ENCODE results near the gene GPR137. TPM values are rescaled to one million over a fixed set of nuclear protein-coding genes. Genes with fewer than 3 reads are reported as not detected.

The GPR137 gene, protein sequence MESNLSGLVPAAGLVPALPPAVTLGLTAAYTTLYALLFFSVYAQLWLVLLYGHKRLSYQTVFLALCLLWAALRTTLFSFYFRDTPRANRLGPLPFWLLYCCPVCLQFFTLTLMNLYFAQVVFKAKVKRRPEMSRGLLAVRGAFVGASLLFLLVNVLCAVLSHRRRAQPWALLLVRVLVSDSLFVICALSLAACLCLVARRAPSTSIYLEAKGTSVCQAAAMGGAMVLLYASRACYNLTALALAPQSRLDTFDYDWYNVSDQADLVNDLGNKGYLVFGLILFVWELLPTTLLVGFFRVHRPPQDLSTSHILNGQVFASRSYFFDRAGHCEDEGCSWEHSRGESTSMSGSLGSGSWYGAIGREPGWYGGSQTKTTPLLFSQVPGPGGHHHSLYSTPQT
- total RNA-seq = 10.6 and 11.1 TPM in 2 replicates

DNA sequence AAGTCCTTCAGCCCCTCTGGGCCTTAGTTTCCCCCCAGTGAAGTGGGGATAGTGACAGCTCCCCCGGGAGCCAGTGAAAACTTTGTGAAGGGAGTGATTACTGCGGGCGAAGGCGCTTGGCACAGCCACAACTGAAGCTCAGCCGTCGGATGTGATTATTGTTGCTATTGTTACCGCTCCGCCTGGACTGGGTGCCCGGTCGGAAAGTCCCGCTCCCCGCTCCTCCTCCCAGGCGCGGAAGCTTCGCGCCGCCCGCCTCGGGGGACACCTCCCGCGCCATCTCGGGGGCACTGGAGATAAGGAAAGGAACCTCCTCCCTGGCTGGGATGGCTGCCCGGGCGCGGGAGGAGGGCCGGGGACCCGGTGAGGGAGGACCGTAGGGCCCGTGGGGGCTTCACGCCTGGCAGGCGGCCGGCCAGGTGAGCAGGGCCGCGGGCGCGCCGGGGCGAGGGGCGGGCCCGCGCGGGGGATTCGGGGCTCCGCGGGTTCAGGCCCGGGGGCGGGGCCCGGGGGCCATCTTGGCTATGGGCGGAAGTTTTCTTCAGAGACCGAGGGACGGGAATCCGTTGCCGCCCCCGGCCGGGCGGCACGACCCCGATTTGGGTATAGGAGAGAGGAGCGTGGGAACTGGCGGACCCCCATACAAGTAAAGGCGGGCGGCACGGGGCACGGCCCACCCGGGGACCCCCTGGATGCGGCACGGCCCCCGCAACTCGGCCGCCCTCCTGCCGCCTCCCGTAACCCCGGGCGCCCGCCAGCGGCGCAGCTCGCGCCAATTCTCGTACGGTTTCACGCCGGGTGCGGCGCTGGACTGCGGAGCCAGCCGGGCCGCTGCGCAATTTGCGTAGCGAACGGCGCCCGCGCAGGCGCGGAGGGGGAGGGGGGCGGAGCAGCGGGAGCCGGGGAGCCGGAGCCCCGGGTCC lies at the start of gene GPR137:
TSS of gene GPR137 (plus strand) at position 887 of the 923 bp plus-strand sequence. CDS start 677 bp downstream, outside the sequence.

DNA sequence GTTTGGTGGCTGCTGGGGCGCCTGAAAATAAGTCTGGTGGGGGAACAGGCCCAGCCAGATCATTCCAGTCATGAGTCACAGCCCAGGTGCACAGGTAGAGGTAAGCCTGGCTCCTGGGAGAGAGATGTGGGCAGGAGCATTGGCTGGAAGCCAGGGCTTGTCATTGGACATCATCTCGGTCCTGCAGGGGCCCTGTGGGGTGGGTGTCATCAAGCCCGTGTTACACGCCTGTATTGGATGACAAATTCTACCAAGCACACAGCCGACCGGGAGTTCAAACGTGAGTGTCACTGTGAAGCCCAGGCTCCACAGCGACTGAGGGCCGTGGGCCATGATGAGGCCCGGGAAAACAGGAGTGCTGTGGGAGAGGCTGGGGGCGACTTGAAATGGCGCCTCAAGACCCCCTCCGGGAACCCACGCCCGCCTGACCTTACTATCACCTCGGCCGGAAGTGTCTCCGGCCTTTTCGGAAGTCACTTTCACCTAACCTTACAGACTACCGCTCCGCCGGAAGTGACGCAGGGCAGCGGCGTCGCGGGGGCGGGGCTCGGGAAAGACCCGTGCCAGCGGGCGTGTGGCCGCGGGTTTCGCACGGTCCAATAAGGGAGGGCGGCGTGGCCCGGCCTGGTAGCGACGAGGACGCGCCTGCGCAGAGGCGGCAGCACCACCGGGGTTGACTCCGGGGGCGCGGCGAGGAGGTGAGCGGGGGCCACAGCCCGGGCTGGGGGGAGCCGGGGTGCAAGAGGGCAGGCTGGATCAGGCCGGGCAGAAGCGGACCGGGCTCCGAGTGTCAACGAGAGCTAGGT lies 45.0 kb upstream of the GPR137 start, which contains the start of gene FKBP2:
TSS of gene FKBP2 (plus strand) at position 661 of the 806 bp plus-strand sequence. CDS start 1,293 bp downstream, outside the sequence.

DNA sequence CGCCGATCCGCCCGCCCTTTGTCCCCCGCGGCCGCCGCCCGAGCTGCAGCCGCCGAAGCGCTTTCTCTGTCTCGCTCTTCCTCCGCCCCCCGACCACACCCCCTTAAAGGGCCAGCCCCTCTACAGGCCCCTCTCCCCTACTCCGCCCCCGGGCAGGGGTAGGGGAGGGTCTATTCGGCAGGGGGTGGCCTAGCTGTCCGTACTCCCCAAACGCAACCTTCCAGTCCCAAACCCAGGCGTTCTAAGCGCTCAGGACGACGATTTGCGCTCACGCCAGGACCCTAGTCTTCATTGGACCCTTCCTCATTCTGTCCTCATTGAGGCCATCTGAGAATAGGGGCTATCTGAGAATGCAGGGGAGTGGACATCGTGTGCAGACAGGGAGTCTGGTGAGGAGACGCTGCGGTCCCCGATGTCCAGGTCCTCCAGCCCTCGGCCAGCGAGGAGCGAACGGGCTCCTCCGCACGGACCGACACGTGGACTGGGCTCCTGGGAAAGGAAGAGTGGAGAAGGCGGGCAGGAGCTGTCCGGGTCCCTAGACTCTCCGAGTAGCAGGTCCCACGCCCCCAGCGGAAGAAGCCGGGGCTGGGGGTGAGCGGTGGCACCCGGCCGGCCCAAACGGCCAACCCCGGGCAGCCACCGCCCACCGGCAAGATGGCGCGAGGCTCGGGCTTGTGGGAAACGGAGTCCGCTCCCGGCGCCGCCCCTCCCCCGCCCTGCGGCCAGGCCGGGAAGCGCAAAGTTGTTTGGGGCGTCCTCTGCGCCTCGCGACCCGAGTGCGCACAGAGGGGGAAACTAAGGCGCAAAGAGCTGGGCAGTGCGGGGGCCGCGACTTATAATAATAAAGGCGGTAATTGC lies 38.5 kb upstream of the GPR137 start, which contains the start of gene PPP1R14B:
TSS of gene PPP1R14B (minus strand) at position 73 of the 858 bp plus-strand sequence. CDS start 270 bp downstream, outside the sequence.

DNA sequence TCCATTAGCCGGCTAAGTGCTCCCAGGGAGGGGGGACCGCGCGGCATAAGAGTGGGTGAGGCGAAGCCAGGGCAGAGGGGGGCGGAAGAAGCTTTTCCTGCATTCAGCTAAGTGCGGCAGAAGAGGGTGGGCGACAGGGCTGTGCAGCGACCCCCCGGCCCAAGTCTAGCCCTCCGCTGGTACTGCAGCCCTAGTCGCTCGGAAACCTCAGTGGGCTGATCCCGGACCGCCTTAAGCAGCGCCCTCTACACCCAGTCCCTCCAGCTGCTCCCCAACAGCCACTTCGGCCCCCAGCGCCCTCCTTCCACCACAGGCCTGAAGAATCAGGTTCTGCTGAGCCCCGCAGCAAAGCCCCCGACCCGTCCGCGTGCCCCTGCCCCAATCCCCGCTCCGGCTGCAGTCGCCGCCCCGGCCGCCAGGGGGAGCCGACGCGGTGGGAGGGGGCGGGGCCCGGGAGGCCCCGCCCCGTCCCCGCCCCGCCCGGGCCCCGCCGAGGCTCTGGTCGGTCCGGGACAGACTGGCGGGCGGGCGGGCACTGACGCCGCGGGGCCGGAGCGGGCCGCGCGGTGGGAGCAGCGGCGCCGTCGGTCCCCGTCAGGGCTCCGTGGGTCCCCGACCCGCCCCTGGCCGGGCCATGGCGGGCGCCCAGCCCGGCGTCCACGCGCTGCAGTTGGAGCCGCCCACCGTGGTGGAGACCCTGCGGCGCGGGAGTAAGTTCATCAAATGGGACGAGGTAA lies 34.5 kb upstream of the GPR137 start, which contains the start of gene PLCB3:
TSS of gene PLCB3 (plus strand) at position 515 of the 737 bp plus-strand sequence. CDS start at position 635, 120 bp downstream.

DNA sequence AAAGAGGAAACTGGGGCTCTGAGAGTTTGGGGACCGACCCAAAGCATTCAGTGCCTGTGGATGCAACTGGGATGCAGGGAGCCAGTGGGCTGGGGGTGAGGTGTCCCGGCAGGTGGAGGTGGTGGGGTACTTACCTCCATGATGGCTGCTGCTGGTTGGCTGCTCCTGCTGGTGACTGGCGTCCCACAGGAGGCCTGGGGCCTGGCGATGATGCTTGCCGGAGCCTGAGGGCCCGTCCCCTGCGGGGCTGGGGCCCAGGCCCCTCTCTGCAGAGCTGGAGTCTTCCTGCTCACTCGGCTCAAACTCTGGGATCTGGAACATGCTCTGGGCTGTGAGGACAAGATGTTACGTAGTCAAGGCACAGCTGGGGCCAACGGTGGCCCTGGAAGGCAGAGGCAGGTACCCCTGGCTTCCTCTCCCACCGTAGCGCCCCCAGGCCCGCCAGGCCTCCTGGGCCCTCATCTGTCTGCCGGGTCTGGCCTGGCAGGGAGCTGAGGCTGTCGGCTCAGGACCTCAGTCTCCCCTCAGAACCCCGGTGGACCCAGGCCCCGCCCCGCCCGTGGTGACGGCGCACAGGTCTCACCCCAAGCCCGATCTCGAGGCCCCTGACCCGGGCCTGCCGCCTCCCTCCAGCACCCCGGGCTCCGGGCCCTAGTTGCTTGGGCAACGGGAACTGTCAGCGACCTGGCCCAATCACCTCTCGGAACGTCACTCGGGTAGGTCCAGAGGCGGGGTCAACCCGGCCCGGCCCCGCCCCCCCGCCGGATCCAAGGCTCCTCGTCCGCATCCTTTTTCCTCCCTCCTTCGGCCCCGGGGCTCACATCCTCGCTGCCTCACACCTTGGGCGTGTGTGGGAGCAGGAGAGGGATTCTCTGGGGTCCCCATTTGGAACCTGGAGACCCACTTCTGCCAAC lies 1.3 kb upstream of the GPR137 start, which contains the start of gene BAD:
TSS of gene BAD (minus strand) at position 618 of the 914 bp plus-strand sequence. CDS start at position 321, 297 bp downstream.

DNA sequence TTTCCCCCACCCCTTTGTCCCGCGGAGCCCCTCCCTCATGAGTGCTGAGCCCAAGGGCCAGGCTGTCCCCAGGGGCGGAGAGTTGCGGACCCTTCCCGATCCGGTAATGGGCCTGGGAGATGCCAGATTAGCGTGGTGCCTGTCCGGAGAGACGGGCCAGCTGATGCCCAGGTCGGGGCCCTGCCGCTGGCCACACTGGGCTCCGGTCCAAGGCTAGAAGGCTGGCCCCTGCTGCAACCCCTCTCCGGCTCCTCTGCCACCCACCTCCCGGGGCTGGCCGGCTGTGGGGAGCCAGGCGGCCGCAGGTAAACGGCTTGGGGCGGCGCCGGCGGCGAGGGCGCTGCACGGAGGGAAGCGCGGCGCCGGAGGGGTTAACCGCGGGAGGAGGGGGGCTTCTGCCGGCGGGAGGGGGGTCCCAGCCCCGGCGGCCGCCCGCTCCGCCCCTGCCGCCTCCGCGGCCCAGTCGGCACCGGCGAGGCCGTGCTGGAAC lies 5.7 kb downstream of the GPR137 start, which contains the start of gene KCNK4:
TSS of gene KCNK4 (plus strand) at position 41 of the 490 bp plus-strand sequence. CDS start 1,717 bp downstream, outside the sequence.

DNA sequence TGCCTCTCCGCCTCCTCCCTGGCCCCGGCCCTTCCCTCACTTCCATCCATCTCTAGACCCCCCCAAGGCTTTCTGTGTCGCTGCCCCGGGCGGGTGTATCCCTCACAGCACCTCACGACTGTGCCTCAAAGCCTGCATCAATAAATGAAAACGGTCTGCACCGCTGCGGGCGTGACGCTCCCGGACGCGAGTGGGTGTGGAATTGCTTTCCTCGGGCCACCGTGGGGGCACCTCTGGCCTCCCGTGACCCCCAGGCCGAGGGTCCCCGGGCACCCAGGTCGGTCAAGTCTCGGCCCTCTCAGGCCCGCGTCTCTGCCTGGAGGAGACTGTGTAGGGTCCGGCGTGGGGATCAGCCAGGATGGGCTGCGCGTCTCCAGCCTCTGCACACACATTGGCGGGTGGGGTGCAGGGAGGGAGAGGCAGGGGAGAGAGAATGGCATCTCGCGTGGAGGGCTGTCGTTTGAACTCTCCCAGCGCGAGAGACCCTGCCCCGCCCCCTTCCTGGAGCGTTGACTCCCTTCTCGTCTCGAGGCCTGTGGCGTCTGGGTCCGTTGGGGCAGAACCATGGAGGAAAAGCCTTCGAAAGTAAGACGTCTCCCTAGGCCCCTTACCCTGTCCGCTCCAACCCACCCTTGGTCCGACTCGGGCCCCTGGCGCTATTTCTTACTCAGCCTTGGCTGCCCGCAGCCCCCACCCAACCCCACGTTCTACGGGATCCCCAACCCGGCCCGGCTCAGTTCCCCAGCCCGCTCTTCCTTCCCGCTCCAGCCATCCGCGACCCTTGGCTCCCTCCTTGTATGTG lies 14.4 kb downstream of the GPR137 start, which contains the start of gene CATSPERZ:
TSS of gene CATSPERZ (plus strand) at position 512 of the 802 bp plus-strand sequence. CDS start at position 565, 53 bp downstream.

DNA sequence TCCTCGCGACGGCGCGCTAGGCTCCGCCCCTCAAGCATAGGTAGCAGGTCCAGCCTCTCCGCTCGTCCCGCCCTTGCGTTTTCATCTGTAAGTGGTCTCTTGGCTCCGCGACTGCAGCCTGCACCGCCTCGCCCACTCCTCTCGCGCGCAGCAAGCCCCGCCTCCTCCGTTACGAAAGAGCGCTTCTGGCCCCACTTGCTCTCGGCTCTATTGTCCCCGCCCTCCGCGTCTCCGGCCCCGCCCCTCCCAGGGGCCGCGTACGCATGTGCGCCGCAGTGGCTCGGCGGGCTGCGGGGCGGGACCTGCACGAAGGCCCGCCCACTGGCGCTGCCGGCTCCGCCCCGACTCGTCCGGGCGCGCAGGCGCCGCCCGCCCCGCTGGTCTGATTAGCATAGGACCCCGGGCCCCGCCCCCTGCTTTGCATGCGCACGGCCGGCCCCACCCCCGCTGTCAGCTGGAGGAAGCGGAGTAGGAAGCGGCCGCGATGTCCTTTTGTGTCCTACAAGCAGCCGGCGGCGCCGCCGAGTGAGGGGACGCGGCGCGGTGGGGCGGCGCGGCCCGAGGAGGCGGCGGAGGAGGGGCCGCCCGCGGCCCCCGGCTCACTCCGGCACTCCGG lies 19.5 kb downstream of the GPR137 start, which contains the start of gene ESRRA:
TSS of gene ESRRA (plus strand) at position 450 of the 616 bp plus-strand sequence. CDS start 1,656 bp downstream, outside the sequence.

DNA sequence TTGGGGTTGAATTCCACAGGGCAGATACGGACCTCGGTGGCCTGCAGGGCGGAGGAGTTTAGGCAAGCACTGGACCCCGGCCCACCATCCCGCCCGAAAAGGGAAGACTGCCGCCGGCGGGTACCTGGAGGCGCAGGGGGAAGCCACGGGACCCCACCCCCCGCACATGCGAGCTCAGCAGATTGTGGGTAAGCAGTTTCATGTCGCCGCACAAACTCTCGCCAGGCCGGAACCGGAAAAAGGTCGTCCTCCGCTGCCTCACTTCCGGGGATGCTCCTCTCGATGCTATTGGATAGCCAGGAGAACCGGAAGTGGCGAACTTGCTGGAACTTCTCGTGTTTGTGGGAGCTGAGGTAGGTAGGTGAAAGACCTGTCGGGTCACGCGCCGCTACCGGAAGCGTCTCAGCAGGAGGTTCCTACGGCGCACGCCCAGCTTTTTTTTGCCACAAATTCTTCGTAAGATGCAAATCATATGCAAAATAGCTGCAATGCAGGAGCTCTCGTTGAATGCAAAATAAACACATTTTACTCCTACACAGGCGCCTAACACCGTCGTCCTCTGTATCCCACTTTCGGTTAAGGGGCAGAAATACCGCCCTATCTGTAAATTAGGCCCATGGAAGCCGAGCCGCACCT lies 31.8 kb downstream of the GPR137 start, which contains the start of gene TRMT112:
TSS of gene TRMT112 (minus strand) at position 235 of the 636 bp plus-strand sequence. CDS start at position 202, 33 bp downstream.

DNA sequence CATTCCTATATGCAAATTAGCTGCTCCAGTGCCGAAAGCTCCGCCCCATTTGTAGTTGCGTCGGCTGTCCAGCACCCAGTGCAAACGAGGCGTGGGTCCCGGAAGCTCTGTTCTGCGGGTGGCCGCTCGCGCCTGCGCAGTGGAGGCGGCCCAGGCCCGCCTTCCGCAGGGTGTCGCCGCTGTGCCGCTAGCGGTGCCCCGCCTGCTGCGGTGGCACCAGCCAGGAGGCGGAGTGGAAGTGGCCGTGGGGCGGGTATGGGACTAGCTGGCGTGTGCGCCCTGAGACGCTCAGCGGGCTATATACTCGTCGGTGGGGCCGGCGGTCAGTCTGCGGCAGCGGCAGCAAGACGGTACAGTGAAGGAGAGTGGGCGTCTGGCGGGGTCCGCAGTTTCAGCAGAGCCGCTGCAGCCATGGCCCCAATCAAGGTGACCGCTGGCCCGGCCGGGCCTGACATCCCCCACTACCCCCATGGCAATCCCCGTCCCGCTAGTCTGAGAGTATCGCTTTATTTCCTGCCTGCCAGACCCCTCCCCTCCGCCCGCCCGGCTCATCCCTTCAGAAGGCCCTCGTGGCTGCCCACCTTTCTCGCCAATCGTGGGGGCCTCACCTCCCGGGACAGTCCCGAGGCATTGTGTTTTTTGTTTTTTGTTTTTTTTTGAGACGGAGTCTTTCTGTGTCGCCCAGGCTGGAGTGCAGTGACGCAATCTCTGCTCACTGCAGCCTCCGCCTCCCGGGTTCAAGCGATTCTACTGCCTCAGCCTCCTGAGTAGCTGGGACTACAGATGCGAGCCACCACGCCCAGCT lies 32.5 kb downstream of the GPR137 start, which contains the start of gene PRDX5:
TSS of gene PRDX5 (plus strand) at position 161 of the 805 bp plus-strand sequence. CDS start at position 256, 95 bp downstream.

Small RNAs within 50 kb of the gene (small RNA-seq; reads per million reads assigned to genes)
- not detected for gene RF00019

Other genes starting within 250 kb of the GPR137 start
- under 0.01 and 0.11 TPM in 2 replicates for gene FLRT1, start 249.9 kb upstream of the GPR137 start, total RNA-seq
- gene MACROD1, start 119.7 kb upstream of the GPR137 start, total RNA-seq = 12.3 and 13.9 TPM in 2 replicates
- gene STIP1, start 99.7 kb upstream of the GPR137 start, total RNA-seq = 84.9 and 87.6 TPM in 2 replicates
- gene FERMT3, start 79.1 kb upstream of the GPR137 start, total RNA-seq = 1.0 and 1.2 TPM in 2 replicates
- gene TRPT1, start 59.7 kb upstream of the GPR137 start, total RNA-seq = 20.8 and 29.8 TPM in 2 replicates
- 35.0 and 35.9 TPM in 2 replicates for gene NUDT22, start 59.6 kb upstream of the GPR137 start, total RNA-seq
- 9.1 and 11.8 TPM in 2 replicates for gene DNAJC4, start 55.3 kb upstream of the GPR137 start, total RNA-seq
- 17.3 and 25.5 TPM in 2 replicates for gene VEGFB, start 51.3 kb upstream of the GPR137 start, total RNA-seq
- 32.5 and 35.7 TPM in 2 replicates for gene FKBP2, start 44.8 kb upstream of the GPR137 start, total RNA-seq
- gene PPP1R14B, start 38.9 kb upstream of the GPR137 start, total RNA-seq = 104 and 126 TPM in 2 replicates
- 19.5 and 20.3 TPM in 2 replicates for gene PLCB3, start 34.3 kb upstream of the GPR137 start, total RNA-seq
- gene BAD, start 1.2 kb upstream of the GPR137 start, total RNA-seq = 61.0 and 65.3 TPM in 2 replicates
- 0.11 TPM in 1 of 2 replicates, not detected in the other for gene KCNK4, start 5.5 kb downstream of the GPR137 start, total RNA-seq
- 0.13 TPM in 1 of 2 replicates, not detected in the other for gene CATSPERZ, start 14.5 kb downstream of the GPR137 start, total RNA-seq
- 17.6 and 18.7 TPM in 2 replicates for gene ESRRA, start 19.7 kb downstream of the GPR137 start, total RNA-seq
- 109 and 165 TPM in 2 replicates for gene TRMT112, start 31.7 kb downstream of the GPR137 start, total RNA-seq
- 218 and 224 TPM in 2 replicates for gene PRDX5, start 32.3 kb downstream of the GPR137 start, total RNA-seq
- gene CCDC88B, start 54.4 kb downstream of the GPR137 start, total RNA-seq = 0.26 and 0.86 TPM in 2 replicates
- 26.3 and 38.2 TPM in 2 replicates for gene RPS6KA4, start 73.3 kb downstream of the GPR137 start, total RNA-seq

Measured in articular chondrocyte of knee joint (primary cell).